Stimulated activated CD4-positive, alpha-beta T cell treated with anti-CD3 and anti-CD28 coated beads, Interleukin-1b, Interleukin-23, amount 100 ng/mL, for 48 hours (primary cell): Measurements from ENCODE around the gene FAM131A.

ENCODE experiments used
- DNase-seq: peaks from one replicate; pipeline ENCODE4 v3.0.0-alpha.2; 2020

The FAM131A gene

DNA sequence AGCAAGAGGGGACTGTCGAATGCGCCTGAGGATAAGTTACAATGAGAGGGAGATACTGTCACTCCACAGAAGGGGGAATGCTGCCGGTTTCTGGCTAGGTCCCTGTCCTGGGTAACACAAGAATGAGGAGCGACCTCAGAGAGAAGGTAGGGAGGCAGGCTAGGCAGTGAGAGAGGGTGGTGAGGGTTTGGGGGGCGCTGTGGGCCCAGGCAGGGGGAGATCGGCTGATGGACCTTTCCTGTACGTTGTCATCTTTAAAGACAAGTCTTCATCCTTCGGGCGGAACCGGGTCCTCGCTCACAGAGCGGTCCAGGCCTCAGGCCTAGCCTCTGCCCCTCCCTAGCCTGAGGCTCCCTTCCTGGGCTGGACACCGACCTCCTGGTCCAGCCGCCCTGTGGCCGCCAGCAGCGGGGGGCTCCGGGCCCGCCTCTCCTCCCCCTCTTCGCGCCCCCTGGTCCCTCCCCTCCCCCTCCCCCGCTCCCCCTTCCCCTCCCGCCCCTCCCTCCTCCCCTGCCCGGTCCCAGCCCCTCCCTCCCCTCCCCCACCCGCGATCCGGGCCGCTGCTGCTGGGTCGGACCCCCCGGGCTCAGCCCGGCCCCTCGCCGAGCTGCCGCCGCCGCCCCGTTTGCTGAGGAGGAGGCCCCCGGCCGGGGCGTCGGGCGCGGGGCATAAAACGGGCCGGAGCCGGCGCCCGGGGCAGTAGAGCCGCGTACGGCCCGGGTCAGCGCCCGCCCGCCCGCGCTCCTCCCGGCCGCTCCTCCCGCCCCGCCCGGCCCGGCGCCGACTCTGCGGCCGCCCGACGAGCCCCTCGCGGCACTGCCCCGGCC lies 42.2 kb downstream of the FAM131A start, which contains the start of gene CHRD:
Gene CHRD, plus strand, starts transcription at position 697 of the 827 bp plus-strand sequence. CDS start 265 bp downstream, outside the sequence.
- DNase-seq: no peak

DNA sequence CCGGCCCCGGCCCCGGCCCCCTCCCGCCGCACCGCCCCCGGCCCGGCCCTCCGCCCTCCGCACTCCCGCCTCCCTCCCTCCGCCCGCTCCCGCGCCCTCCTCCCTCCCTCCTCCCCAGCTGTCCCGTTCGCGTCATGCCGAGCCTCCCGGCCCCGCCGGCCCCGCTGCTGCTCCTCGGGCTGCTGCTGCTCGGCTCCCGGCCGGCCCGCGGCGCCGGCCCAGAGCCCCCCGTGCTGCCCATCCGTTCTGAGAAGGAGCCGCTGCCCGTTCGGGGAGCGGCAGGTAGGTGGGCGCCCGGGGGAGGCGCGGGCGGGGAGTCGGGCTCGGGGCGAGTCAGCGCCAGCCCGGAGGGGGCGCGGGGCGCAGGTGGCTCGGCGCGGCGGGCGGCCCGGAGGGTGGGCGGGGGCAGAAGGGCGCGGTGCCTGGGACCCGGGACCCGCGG lies 42.8 kb downstream of the FAM131A start:
- DNase-seq: no peak

GRCh38 chr3:184380627-184381260 lies 43.3 kb downstream of the FAM131A start:
- DNase-seq: no peak

DNA sequence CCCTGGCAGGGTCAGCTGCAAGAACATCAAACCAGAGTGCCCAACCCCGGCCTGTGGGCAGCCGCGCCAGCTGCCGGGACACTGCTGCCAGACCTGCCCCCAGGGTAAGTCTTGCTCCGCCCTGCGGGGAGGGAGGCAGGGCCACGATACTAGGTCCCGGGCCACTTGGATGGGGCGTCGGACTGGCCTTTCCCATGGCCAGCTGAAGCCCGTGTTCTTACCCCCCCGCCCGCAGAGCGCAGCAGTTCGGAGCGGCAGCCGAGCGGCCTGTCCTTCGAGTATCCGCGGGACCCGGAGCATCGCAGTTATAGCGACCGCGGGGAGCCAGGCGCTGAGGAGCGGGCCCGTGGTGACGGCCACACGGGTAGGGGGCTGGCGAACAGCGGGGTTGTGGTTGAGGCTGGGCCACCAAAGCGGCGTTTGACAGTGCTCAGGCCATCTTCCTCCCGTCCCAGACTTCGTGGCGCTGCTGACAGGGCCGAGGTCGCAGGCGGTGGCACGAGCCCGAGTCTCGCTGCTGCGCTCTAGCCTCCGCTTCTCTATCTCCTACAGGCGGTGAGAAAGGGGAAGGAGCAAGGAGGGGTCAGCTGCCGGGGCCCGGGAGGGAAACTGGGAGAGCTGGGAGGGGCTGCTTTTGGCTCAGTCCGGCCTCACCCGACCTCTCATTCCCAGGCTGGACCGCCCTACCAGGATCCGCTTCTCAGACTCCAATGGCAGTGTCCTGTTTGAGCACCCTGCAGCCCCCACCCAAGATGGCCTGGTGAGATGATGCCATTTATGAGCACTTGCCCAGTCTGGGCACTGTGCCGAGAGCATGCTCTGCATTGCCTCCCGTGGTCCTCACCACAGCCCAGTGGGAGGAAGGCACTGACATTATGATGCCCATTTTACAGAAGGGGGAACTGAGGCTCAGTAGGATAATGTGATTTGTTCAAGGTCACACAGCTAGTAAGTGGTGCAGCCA lies 44.1 kb downstream of the FAM131A start:
- no peak for DNase-seq

GRCh38 chr3:184382326-184383032 lies 45.1 kb downstream of the FAM131A start:
- DNase-seq: no peak

DNA sequence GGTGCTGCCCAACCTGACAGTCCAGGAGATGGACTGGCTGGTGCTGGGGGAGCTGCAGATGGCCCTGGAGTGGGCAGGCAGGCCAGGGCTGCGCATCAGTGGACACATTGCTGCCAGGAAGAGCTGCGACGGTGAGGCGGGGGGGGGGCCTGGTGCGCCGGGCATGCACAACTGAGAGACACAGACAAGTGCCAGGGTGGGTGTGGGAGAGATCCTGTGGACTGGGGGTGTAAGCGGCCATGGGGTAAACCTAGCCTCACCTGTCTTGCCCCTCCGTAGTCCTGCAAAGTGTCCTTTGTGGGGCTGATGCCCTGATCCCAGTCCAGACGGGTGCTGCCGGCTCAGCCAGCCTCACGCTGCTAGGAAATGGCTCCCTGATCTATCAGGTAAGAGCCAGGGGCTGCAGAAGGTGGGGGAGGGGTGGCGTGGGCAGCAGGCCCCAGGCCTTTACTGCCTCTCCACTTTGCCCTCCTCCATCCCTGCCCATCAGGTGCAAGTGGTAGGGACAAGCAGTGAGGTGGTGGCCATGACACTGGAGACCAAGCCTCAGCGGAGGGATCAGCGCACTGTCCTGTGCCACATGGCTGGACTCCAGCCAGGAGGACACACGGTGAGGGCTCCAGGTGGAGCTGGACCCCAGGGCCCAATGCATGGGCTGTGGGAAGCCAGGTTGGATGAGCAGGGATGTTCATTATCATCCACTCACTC lies 45.8 kb downstream of the FAM131A start:
- DNase-seq: no peak

DNA sequence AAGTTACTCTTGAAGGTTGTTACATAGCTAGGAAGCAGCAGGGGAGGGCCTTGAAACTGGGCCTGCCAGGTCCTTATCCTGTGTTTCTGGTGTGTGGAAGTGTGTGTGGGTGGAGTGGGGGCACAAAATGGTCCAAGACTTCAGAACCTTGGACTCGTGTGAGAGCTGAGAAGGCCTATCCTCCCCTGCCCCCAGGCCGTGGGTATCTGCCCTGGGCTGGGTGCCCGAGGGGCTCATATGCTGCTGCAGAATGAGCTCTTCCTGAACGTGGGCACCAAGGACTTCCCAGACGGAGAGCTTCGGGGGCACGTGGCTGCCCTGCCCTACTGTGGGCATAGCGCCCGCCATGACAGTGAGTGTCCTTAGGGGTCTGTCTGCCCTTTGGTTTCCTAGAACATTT lies 46.9 kb downstream of the FAM131A start:
- DNase-seq: no peak

DNA sequence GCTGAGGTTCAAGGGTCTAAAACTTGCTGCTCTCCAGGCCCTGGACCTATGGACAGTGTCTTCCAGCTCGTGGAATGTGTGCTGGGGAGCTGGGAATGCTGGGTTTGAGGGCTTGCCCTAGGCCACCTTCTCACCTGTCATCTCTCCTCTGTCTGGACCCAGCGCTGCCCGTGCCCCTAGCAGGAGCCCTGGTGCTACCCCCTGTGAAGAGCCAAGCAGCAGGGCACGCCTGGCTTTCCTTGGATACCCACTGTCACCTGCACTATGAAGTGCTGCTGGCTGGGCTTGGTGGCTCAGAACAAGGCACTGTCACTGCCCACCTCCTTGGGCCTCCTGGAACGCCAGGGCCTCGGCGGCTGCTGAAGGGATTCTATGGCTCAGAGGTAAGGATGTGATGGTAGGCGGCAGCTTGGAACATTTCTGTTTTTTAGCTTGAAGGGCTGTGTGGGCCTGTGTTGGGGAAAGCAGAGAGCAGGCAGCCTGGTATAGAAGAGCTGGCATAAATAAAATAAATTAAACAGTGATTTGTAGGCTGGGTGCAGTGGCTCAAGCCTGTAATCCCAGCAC lies 47.5 kb downstream of the FAM131A start:
- DNase-seq: no peak

- DNase-seq: no peak
Observed at GRCh38 chr3:184386047-184386806, 48.8 kb downstream of the FAM131A start.

DNA sequence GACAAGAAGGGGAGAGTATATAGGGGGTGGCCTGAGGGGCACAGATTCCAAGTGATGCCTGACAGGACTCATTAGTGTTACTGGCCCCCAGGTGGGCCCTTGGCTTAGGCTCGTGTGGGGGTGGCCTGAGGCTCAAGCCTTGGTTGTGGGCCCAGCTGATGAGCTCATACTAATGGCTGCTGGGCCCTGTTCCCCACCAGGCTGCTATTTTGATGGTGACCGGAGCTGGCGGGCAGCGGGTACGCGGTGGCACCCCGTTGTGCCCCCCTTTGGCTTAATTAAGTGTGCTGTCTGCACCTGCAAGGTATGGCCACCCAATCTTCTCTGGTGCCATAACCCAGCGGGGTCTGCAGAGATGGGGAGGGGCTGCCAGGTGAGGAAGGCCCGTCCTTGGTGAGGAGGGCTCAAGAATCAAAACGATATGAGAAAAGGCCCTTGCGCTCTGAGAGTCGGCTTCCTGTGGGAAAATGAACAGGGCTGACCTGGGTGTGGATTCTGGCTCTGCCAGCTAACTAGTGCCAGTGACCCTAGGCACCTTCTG lies 49.8 kb downstream of the FAM131A start:
- DNase-seq: no peak

GRCh38 chr3:184388164-184388935 lies 51.0 kb downstream of the FAM131A start:
- no peak for DNase-seq

DNA sequence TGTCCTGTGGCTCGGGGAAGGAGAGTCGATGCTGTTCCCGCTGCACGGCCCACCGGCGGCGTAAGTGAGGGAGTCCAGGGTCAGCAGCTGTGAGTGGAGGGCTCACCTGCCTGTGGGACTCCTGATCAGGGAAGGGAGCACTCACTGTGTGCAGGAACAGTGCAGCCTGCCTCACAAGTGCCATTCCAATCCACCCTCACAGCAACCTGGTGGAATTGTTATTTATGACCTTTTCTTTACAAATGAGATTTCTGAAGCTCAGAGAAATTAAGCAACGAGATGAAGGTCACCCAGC lies 51.5 kb downstream of the FAM131A start:
- no peak for DNase-seq

GRCh38 chr3:184389384-184389783 lies 52.0 kb downstream of the FAM131A start:
- DNase-seq: no peak

- no peak for DNase-seq
Observed at GRCh38 chr3:184389935-184390528, 52.6 kb downstream of the FAM131A start.

DNA sequence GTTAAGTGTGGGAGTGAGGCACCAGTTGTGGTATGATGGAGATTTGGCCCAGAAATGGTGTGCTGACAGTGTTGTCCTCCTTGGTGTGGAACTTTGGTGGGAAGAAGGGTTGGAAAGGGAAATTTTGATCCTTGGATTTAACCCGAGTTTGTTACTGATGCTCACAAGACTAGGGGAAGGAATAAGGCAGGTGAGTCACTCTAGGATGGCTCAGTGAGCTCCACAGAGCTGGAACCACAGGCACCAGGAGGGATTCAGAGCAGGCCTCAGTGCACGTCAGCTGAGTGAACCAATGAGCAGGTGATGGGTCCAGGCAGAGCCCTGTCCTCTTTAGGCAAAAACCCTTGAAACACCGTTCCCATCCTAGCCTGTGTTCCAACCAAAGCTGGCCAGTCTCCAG lies 53.9 kb downstream of the FAM131A start:
- no peak for DNase-seq

DNA sequence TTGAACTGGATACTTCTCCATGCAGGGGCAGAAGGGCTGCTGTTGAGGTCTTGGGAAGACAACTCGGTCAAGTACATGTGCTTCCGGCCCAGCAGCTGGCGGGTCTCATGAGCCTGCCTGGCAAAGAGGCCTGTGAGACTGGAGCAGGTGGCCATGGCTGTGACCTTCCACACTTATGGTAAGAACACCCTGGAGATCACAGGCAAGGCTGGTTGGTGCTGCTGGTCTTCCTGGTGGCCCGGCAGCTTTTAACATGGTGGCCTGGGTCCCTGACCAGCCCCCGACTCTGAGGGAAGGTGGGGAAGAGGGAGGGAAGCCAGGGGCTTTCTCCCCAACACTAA lies 57.9 kb downstream of the FAM131A start:
- DNase-seq: no peak
